Measurements from ENCODE around the gene EOGT.

DNA sequence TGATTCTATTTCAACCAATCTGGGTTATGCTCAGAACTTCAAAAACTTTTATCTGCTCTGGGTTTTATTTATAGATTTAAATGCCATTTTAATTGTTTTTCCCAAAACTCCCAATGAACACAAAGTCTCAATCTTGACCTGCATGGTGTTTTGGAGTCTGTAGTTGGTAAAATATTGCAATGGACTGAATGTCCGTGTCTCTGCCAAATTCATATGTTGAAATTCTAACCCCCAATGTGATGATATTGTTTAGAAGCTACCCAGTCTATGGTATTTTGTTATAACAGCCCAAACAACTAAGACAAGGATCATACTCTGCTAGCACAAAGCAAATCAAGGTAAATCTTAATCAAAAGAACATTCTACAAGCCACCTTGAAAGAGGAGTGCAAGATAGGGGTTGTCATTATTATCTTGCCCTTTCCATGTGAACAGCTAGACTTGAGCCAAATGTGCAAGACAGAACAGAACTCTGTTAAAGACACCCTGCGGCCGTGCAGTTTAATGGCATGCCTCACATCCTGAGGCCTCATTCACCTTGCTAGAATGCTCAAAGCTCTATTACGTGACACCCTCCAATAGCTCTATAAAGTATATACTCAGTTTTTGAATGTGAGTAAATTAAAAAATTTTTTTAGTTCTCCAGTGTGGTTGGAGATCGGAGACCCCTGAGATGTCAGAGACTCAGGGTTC, 7.5 kb downstream of the EOGT start:
- TF ChIP-seq, protein P1, sequence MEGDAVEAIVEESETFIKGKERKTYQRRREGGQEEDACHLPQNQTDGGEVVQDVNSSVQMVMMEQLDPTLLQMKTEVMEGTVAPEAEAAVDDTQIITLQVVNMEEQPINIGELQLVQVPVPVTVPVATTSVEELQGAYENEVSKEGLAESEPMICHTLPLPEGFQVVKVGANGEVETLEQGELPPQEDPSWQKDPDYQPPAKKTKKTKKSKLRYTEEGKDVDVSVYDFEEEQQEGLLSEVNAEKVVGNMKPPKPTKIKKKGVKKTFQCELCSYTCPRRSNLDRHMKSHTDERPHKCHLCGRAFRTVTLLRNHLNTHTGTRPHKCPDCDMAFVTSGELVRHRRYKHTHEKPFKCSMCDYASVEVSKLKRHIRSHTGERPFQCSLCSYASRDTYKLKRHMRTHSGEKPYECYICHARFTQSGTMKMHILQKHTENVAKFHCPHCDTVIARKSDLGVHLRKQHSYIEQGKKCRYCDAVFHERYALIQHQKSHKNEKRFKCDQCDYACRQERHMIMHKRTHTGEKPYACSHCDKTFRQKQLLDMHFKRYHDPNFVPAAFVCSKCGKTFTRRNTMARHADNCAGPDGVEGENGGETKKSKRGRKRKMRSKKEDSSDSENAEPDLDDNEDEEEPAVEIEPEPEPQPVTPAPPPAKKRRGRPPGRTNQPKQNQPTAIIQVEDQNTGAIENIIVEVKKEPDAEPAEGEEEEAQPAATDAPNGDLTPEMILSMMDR (IDR thresholded peaks at IDR 0.05) = no peak
- TF ChIP-seq POLR2AphosphoS5 (IDR thresholded peaks at IDR 0.05; ENCODE audit: insufficient read depth in 1 of 2, low read depth in 1 of 2) = no peak

All from vagina (tissue), 2 donors.